Lung microvascular endothelial cell (primary cell): ENCODE data around the gene DHRS3. TPM values are rescaled to one million over a fixed set of nuclear protein-coding genes. Genes with fewer than 3 reads are reported as not detected.
A peak's percentile ranks its signal among the peaks of the same experiment; 100 is the strongest.
"Not testable (repeated sequence)": the region's sequence is repeated elsewhere in the genome, so short reads cannot be mapped to it uniquely, and the experiment has no call there.

ENCODE experiments used
- DNase-seq, 2 donors: peaks; one replicate each; pipeline versions ENCODE4 v3.0.0 to v3.0.0-alpha.2; 2010; ENCODE audit warnings: low read depth in 2 of 2
- total RNA-seq: library from RNA; depleted of rRNA; stranded (reverse); fragments of >200 nt; gene quantifications from 2 replicates; pipeline ENCODE4 v1.2.1, GENCODE V29; 2014

The DHRS3 gene
- total RNA-seq, 1 donor from 2014 or later, result 150 TPM

DNA sequence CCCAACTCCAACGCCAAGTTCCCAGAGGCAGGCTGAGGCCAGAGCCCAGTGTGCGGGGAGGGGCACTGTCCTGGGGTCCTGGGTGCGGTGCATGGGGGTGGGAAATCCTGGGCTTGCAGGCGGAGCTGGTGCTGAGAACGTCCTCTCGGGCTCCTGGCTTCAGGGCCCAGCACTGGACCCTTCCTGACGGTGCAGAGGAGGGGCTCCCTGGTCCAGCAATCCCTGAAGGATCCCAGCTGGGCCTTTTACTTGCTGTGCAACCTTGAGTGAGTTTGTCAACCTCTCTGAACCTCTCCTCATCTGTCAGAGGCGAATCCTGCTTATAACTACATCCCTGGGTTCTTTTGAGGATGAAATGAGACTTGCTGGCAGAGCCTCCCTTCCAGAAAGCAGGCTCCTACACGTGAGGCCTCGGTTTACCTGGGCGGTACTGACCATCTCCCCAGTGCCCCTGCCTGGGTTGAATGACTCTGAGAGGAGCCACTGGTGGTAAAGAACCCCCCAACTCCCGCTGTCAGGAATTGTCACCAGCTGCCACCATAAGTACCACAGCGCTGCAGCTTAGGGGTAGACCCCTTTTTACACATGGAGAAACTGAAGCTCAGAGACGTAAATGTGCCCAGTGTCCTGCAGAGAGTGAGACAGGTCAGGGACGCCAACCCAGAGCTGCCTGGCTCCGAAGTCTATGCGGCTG lies 77.3 kb downstream of the DHRS3 start:
- no peak for DNase-seq

DNA sequence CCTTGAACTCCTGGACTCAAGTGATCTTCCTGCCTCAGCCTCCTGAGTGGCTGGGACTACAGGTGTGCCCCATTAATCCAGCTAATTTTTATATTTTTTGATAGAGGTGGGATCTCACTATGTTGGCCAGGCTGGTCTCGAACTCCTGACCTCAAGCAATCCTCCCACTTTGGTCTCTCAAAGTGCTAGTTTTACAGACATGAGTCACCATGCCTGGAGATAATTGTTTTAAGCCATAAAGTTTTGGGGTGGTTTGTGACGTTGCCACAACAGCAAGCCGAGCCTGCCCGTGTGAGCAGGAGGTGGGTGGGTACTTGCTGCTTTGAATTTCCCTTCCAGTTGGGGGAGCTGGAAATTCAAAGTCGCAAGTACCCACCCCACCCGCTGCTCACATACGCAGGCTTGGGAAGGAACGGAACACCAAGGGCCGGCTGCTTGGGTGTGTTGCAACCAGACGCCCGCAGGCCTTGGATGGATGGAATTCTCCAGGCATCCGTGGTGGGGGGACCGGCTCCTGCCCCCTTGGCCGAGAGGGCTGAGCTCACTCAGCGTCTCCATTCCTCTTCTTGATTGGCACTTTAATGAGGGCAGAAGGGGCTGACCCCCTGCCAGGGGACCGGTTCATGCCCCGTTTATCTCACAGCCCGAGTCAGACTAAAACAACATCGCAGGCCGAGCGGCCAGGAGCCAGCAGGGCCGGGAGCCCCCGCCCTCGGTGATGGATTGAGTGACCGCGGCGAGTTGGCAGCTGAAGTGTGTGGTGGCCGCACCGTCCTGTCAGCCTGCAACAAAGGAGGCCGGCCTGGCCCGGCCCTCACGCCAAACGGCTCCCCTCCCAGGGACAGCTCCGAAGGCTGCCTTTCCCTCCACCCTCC lies 78.1 kb downstream of the DHRS3 start:
- peak; percentile 66 to 88 for DNase-seq

DNA sequence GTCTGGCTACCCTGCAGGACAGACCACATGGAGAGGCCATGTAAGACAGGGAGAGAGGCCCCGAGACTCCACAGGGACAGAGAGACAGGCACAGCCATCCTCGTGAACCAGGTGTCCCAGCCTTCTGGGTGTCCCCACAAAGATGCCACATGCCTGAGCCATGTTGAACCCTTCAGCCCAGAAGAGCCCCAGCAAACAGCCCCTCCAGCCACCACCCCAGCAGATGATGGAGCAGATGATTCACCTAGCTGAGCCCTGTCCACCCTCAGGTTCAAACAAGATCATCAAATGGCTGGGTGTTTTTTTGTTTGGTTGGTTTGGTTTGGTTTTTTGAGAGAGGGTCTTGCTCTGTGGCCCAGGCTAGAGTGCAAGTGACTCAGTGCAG lies 78.7 kb downstream of the DHRS3 start:
- no peak for DNase-seq

DNA sequence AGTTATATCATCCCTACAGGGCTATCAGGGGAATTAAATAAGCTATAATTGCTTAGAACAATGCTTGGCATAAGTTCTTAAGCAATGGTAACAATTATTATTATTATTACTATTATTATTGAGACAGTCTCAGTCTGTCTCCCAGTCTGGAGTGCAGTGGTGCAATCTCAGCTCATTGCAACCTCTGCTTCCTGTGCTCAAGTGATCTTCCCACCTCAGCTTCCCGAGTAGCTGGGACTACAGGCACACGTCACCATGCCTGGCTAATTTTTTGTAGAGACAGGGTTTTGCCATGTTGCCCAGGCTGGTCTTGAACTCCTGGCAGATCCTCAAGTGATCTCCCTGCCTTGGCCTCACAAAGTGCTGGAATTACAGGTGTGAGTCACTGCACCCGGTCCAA lies 79.5 kb downstream of the DHRS3 start:
- peak in 1 of 2 donors; percentile 47 for DNase-seq

DNA sequence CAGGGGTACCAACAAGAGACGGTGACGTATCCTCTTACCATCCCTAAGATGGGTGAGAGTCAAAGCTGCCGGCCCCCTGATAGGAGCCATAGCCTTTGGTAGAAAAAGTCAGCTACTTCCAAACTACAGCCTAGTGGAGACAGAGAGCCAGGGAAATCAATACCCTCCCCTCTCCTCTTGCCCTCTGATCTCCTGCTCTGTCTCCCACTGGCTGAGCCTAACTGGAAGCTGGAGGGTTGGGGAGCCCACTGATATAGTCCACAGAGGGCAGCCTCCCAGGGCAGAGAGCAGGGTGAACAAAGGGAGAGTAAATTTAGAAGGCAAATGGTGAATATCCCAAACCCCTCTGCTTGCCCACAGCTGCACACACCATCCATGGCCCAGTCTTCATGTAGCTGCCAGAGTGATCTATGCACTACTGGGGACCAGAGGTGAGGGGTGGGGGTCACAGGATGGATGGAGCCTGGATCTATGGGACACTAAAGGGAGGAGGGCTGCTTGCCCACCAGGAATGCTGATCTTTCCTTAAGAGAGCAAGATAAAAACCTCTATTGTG lies 80.0 kb downstream of the DHRS3 start:
- DNase-seq, result no peak

DNA sequence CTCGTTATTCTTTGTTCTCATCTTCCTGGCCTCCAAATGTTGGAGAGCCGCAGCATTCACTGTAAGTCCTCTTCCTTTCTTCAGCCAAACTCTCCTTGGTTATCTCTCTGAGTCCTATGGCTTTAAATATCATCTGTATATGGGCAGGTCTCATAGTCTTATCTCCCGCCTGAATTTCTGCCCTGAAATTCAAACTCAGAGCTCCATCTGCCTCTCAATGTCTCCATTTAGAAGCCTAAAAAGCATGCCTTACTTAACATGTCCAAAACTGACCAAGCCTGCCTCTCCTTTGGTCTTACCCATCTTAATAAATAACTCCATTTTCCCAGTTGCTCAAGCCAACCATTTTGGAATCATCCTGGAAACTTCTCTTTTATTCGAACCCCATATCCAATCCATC lies 80.7 kb downstream of the DHRS3 start:
- DNase-seq, result no peak

DNA sequence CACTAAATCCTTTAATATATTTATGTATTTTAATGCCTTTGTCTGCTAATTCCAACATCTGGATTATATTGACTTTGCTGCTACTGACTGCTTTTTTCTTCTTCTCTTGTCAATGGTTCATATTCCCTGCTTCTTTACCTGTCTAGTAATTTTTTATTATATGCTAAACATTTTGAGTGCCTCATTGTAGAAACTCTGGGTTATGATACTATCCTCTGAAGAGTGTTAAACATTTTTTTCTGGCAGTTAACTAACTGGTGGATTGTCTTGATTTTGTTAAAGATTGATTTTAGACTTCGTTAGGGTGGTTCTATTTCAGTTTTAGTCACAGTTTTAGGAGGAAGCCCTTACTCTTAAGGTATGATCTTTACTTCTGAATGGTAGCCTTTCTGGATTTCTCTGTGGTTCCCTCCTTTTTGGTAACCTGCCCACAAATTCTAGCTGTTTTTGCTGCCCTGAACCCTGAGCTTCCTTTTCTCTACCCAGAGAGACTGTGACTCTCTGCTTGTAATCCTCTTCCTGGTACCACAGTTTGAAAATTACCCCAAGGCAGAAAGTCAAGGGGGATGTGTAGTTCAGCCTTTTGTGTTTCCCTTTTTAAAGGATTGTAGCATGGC lies 81.9 kb downstream of the DHRS3 start:
- DNase-seq, result no peak

DNA sequence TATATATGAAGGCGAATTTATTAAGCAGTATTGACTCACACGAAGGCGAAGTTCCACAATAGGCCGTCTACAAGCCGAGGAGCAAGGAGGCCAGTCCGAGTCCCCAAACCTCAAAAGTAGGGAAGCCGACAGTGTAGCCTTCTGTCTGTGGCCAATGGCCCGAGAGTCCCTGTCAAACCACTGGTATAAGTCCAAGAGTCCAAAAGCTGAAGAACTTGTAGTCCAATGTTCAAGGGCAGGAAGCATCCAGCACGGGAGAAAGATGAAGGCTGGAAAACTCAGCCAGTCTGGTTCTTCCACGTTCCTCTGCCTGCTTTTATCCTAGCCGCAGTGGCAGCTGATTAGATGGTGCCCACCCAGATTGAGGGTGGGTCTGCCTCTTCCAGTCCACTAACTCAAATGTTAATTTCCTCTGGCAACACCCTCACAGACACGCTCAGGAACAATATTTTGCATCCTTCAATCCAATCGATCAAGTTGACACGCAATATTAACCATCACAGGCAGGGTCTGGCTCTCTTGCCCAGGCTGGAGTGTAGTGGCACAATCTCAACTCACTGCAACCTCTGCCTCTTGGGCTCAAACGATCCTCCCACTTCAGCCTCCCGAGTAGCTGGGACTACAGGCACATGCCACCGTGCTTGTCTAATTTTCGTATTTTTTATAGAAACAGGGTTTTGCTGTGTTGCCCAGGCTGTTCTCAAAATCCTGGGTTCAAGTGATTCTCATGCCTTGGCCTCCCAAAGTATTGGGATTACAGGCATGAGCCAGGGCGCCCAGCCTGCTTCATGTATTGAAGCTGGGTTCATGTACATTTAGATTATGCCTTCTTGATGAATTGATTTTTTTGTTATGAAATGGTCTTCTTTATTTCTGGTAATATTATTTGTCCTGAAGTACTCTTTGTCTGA lies 85.3 kb downstream of the DHRS3 start:
- no peak for DNase-seq

DNA sequence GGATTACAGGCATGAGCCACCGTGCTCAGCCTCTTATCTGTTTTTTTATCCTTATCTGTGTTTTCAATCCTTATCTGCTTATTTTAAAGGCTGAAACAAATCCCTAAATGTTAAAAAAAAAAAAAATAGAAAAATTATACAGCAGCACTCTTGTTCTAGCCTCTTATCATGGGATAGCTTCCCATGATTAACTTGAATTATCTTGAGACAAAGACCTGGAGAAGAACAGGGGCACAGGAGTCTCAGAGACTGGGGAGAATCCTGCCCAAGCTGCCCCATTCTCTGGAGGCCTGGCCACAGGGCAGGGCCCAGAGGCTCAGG lies 86.9 kb downstream of the DHRS3 start:
- no peak for DNase-seq

DNA sequence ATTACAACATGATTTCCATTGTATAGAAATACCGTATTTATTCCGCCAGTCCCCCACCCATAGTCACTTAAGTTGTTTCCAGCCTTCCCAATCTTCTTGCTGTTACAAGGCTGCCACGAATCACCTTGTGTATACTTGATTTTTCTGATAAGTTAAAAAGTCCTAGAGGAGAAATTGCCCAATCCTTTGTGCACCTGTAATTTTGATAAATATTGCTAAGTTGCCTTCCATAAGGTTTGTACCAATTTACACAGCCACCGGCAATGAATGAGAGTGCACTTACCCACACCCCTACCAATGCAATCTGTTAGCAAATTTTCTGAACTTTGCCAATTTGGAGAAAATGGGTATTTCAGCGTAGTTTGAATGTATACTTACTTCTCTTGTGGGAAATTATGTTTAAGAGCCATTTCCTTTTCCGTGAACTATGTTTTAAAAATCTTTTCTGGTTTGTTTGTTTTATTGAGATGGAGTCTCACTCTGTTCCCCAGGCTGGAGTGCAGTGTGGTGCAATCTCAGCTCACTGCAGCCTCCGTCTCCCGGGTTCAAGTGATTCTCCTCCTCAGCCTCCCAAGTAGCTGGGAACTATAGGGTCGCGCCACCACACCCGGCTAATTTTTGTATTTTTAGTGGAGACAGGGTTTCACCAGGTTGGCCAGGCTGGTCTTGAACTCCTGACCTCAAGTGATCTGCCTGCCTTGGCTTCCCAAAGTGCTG lies 87.4 kb downstream of the DHRS3 start:
- DNase-seq, result no peak

DNA sequence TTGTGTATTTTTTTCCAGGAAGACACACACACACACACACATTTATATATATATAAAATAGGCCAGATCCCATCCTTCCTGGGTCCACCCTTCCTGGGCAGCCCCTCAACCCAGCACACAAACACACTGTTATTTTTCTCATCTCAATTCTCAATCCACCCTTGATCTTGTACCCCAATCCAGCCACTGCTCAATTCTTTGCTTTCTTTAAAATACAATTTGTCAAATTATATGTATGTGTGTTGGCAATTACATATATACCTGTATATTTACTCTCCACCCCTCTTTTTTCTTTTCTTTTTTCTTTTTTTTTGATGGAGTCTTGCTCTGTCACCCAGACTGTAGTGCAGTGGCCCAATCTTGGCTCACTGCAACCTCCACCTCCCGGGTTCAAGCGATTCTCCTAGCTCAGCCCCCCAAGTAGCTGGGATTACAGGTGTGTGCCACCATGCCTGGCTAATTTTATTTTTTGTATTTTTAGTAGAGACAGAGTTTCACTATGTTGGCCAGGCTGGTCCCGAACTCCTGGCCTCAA lies 88.3 kb downstream of the DHRS3 start:
- no peak for DNase-seq

DNA sequence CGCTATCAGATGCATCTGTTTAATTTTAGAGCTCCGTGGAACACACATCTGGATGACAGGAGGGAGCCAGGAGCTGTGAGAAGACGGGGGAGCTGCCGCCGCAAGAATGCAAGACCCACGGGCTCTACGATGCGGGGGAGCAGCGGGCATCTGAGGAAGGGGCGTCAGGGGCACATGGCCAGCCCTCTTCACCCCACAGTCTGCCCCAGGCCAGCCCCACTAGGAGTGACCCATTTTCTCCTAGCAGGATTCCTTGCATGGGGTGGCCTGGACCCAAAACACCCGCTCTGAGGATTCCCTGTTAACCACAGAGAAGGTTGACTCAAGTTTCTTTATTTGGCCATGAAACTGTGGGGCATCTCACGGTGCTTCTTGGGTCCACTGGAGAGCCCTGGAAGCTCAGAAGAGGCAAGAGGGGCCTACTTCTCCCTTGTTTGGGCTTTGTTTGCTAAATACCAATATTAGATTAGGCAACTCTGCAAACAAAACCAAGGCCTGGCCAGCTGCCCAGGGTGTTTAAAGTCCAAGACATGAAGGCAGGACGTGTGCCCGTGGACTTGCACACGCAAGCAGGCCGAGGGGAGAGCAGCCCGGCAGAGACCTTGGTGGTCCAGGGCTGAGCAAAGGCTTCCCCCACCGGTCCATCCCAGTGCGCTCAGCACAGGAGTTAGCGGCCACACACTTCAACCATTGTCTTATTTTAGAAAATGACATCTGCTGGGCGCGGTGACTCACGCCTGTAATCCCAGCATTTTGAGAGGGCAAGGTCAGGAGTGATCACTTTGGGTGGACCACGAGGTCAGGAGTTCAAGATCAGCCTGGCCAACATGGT lies 89.8 kb downstream of the DHRS3 start:
- no peak for DNase-seq

DNA sequence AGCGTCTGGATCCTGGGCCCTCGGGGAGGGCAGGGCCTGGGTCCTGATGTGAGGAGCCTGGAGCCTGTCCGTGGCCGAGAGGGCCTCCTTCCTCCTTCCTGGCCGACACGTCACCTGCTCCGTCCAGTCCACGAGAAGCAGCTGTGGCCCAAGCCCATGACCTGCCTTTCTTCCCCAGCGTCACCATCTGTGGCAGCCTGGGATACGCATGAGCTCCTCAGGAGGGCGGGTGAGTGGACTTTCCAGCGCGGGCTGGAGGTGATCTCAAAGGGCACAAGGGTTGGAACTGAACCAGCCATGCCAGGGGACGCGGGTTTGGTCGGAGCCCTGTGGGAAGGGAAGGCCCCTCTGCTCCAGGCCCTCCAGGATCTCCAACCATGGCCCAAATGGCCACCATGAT lies 90.4 kb downstream of the DHRS3 start:
- DNase-seq, result no peak

DNA sequence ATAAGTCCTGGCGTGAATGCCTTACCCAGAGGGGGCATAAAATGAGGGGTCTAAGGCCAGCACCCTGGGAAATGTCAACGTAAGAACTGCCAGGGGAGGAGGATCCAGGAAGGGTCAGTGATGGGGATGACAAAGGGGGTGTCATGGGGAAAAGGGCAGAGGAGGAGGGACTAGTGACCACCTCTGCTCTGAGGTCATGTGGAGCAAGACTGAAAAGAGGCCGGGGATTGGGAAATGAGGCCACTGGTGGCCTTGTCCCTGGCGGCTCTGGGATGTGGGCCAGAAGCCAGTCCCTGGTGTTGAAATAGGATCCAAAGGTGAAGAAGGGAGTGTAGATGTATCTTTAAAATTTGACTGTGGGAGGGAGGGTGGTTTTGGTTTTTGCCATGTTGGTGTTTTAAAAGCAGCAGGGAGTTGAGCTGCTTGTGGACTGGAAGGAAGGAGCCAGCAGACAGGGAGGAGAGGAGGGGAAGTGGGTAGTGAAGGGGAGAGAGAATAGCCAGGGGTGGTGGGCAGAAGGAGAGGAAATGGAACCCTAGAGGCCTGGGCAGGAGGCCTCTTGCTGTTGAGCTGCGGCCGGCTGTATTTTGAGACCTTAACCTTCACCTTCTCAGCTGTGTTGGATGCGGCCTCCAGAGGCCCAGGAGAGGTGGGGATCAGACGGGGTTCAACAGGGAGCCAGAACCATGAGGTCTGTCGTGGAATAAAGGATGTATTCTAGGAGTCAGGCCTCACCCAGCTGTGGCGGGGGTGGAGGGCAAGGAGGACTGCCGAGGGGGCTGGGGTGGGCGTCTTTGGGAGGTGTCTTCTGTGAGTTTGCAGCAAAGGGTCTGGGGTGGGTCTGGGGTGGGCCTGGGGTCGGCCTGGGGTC lies 92.5 kb downstream of the DHRS3 start:
- no peak for DNase-seq

DNA sequence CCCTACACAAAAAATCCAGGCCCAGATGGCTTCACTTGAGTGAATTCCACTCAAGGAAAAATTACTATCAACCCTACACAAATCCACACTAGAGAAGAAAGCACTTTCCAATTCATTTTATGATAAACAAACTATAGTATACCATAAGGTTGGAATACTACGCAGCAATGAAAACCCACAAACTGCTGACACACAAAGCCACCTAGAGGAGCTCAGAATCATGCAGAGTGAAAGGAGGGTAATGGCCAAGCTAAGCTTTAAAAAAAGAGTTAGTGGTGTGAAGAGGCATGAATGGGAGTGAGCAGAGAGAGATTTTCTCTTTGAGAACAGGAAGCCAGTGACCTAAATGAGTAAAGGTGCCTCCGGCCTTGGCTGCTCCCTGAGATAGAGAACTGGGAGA lies 93.7 kb downstream of the DHRS3 start:
- no peak for DNase-seq

DNA sequence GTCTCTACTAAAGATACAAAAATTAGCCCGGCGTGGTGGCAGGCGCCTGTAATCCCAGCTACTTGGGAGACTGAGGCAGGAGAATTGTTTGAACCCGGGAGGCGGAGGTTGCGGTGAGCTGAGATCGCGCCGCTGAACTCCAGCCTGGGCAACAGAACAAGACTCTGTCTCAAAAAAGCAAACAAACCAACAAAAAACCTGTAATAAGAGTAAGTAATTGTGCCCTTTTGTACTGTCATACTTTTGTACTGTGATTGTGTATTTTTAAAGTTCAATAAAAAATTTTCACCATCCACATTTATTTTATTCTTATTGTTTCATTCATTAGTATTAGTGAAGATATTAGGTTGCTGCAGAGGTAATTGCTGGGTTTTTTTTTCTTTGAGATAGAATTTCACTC lies 95.2 kb downstream of the DHRS3 start:
- not testable (repeated sequence) for DNase-seq

DNA sequence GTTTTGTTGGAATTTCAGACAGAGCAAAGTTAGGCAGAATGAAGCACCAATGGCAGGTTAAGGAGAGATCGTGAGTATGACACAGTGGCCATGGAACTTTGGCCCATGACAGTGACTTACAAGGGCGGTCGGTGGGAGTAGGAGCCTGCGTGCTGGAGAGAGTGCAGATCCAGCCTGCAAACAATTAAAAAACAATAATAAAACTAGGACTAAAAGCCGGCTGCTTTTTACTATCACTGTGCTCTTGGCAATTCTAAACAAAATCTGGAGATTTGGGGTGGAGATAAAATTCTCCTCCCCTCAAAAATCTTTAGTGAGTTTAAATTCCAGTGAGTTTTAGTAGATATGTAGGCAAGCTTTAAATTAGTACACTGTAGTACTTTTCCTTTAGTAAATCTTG lies 96.9 kb downstream of the DHRS3 start:
- no peak for DNase-seq

DNA sequence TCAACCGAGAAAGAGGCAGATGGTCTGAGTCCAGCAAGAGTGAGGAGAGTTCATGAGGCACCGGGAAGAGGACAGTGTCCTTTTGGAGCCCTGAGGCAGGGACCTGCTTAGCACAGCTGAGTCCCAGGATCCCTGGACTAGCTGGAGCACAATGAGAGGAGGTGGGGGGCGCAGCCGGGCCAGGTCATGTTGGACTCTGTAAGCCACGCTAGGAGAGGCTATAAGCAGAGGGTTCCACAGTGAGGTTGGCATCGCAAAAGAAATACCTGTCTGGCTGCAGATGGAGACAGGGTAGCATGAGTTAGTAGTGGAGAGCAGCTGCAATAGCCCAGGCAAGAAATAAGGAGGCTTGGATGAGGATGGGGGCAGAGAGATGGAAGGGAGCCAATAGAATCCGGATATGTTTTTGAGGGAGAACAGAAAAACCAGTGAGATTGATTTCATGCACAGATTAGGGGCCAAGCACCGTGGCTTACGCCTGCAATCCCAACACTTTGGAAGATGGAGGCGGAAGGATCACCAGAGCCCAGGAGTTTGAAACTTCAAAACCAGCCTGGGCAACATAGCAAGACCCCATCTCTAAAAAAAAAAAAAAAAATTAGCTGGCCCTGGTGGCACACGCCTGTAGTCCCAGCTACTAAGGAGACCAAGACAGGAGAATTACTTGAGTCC lies 98.2 kb downstream of the DHRS3 start:
- no peak for DNase-seq
